Measurements from ENCODE around the gene SLIT1. TPM values are rescaled to one million over a fixed set of nuclear protein-coding genes. Genes with fewer than 3 reads are reported as not detected.

The SLIT1 gene
- total RNA-seq, 1 donor from 2014 or later, result 0.16 TPM

Other genes with a start within 250 kb of the SLIT1 start
- gene ARHGAP19, start 106.7 kb upstream of the SLIT1 start, total RNA-seq, result 5.9 TPM
- gene FRAT1, start 133.3 kb upstream of the SLIT1 start, total RNA-seq, result 5.3 TPM
- 8.4 TPM for gene FRAT2, start 148.8 kb upstream of the SLIT1 start, total RNA-seq
- gene RRP12, start 215.4 kb upstream of the SLIT1 start, total RNA-seq, result 10.9 TPM
- 187 TPM for gene PGAM1, start 240.2 kb upstream of the SLIT1 start, total RNA-seq